ENCODE measurements around the gene ORC6. TPM values are rescaled to one million over a fixed set of nuclear protein-coding genes. Genes with fewer than 3 reads are reported as not detected.

The ORC6 gene
- total and polyA plus RNA-seq, 4 experiments from 2014 or later: 0.30 to 3.3 (median 1.7) TPM

- H3K9me3 Mint-ChIP-seq: no peaks in the 10 kb centered on the region
- no peaks in the 10 kb centered on the region for H3K9me3 ChIP-seq (ENCODE audit: control insufficient read depth in 1 of 2, low read length in 2 of 2)
- no peak overlapping the region for H3K4me3 ChIP-seq (ENCODE audit: low read length in 2 of 2)
- ChIA-PET POLR2A (ENCODE audit: partially characterized antibody) (no interaction called here), CTCF (ENCODE audit: partially characterized antibody) (no interaction called here)
- no peaks in the 10 kb centered on the region for H3K4me1 ChIP-seq (ENCODE audit: insufficient read depth, low read length)
- no peak for DNase-seq
- intact Hi-C loops (cut with micrococcal nuclease): no loop called here
- H3K4me3 Mint-ChIP-seq: no peak overlapping the region
- H3K27ac ChIP-seq (ENCODE audit: low read depth, low read length): no peak overlapping the region
- no peaks in the 10 kb centered on the region for H3K36me3 ChIP-seq (ENCODE audit: insufficient read depth, low read length)
- H3K36me3 Mint-ChIP-seq: no peaks in the 10 kb centered on the region
- H3K27me3 ChIP-seq (ENCODE audit: insufficient read depth, low read length): no peaks in the 10 kb centered on the region
- no peak overlapping the region for H3K27ac Mint-ChIP-seq
- H3K27me3 Mint-ChIP-seq: no peaks in the 10 kb centered on the region
- H3K4me1 Mint-ChIP-seq: no peaks in the 10 kb centered on the region
These were observed 24.2 kb downstream of the ORC6 start for GRCh38 chr16:46713634-46714033.

GRCh38 chr16:46714797-46715591, 25.5 kb downstream of the ORC6 start:
- Mint-ChIP-seq H3K4me3 (no peak overlapping the region), H3K9me3 (no peaks in the 10 kb centered on the region), H3K4me1 (no peaks in the 10 kb centered on the region), H3K27me3 (no peaks in the 10 kb centered on the region), H3K36me3 (no peaks in the 10 kb centered on the region), H3K27ac (no peak overlapping the region)
- intact Hi-C loops (cut with micrococcal nuclease): no loop called here
- no peaks in the 10 kb centered on the region for H3K4me1 ChIP-seq (ENCODE audit: insufficient read depth, low read length)
- ChIA-PET CTCF (ENCODE audit: partially characterized antibody) (no interaction called here), POLR2A (ENCODE audit: partially characterized antibody) (no interaction called here)
- DNase-seq: no peak
- no peaks in the 10 kb centered on the region for H3K27me3 ChIP-seq (ENCODE audit: insufficient read depth, low read length)
- no peaks in the 10 kb centered on the region for H3K36me3 ChIP-seq (ENCODE audit: insufficient read depth, low read length)
- no peak overlapping the region for H3K4me3 ChIP-seq (ENCODE audit: low read length in 2 of 2)
- H3K27ac ChIP-seq (ENCODE audit: low read depth, low read length): no peak overlapping the region
- H3K9me3 ChIP-seq (ENCODE audit: control insufficient read depth in 1 of 2, low read length in 2 of 2): no peaks in the 10 kb centered on the region

- H3K27ac Mint-ChIP-seq: no peak overlapping the region
- no peaks in the 10 kb centered on the region for H3K36me3 Mint-ChIP-seq
These were observed 26.4 kb downstream of the ORC6 start for GRCh38 chr16:46715769-46716305.

GRCh38 chr16:46717692-46718091, 28.2 kb downstream of the ORC6 start:
- Mint-ChIP-seq H3K4me1 (no peaks in the 10 kb centered on the region), H3K4me3 (no peak overlapping the region), H3K27me3 (no peaks in the 10 kb centered on the region), H3K36me3 (no peaks in the 10 kb centered on the region), H3K9me3 (no peaks in the 10 kb centered on the region), H3K27ac (no peak overlapping the region)
- DNase-seq: no peak
- POLR2A ChIA-PET (ENCODE audit: partially characterized antibody): no interaction called here
- intact Hi-C loops (cut with micrococcal nuclease): no loop called here
- Histone ChIP-seq H3K4me3 (ENCODE audit: low read length in 2 of 2) (no peak overlapping the region), H3K27ac (ENCODE audit: low read depth, low read length) (no peak overlapping the region), H3K9me3 (ENCODE audit: control insufficient read depth in 1 of 2, low read length in 2 of 2) (no peaks in the 10 kb centered on the region), H3K36me3 (ENCODE audit: insufficient read depth, low read length) (no peaks in the 10 kb centered on the region), H3K27me3 (ENCODE audit: insufficient read depth, low read length) (no peaks in the 10 kb centered on the region), H3K4me1 (ENCODE audit: insufficient read depth, low read length) (no peaks in the 10 kb centered on the region)
- CTCF ChIA-PET (ENCODE audit: partially characterized antibody): no interaction called here

More at GRCh38 chr16:46715769-46716305, 26.4 kb downstream of the ORC6 start:
- Mint-ChIP-seq H3K27me3 (no peaks in the 10 kb centered on the region), H3K4me1 (no peaks in the 10 kb centered on the region), H3K4me3 (no peak overlapping the region), H3K9me3 (no peaks in the 10 kb centered on the region)
- POLR2A ChIA-PET (ENCODE audit: partially characterized antibody): no interaction called here
- CTCF ChIA-PET (ENCODE audit: partially characterized antibody): no interaction called here
- DNase-seq: no peak
- no peaks in the 10 kb centered on the region for H3K27me3 ChIP-seq (ENCODE audit: insufficient read depth, low read length)
- intact Hi-C loops (cut with micrococcal nuclease): no loop called here
- no peaks in the 10 kb centered on the region for H3K36me3 ChIP-seq (ENCODE audit: insufficient read depth, low read length)
- H3K4me3 ChIP-seq (ENCODE audit: low read length in 2 of 2): no peak overlapping the region
- H3K27ac ChIP-seq (ENCODE audit: low read depth, low read length): no peak overlapping the region
- no peaks in the 10 kb centered on the region for H3K4me1 ChIP-seq (ENCODE audit: insufficient read depth, low read length)
- H3K9me3 ChIP-seq (ENCODE audit: control insufficient read depth in 1 of 2, low read length in 2 of 2): no peaks in the 10 kb centered on the region

- no peaks in the 10 kb centered on the region for H3K9me3 Mint-ChIP-seq
- H3K36me3 Mint-ChIP-seq: no peaks in the 10 kb centered on the region
- H3K27me3 ChIP-seq (ENCODE audit: insufficient read depth, low read length): no peaks in the 10 kb centered on the region
- H3K9me3 ChIP-seq (ENCODE audit: control insufficient read depth in 1 of 2, low read length in 2 of 2): no peaks in the 10 kb centered on the region
- DNase-seq: no peak
- ChIA-PET POLR2A (ENCODE audit: partially characterized antibody) (no interaction called here), CTCF (ENCODE audit: partially characterized antibody) (no interaction called here)
- no peaks in the 10 kb centered on the region for H3K4me1 Mint-ChIP-seq
- H3K4me3 ChIP-seq (ENCODE audit: low read length in 2 of 2): no peak overlapping the region
- no peaks in the 10 kb centered on the region for H3K4me1 ChIP-seq (ENCODE audit: insufficient read depth, low read length)
- no peak overlapping the region for H3K27ac ChIP-seq (ENCODE audit: low read depth, low read length)
- no peaks in the 10 kb centered on the region for H3K36me3 ChIP-seq (ENCODE audit: insufficient read depth, low read length)
- intact Hi-C loops (cut with micrococcal nuclease): no loop called here
- no peak overlapping the region for H3K27ac Mint-ChIP-seq
- H3K27me3 Mint-ChIP-seq: no peaks in the 10 kb centered on the region
- H3K4me3 Mint-ChIP-seq: no peak overlapping the region
These were observed 28.8 kb downstream of the ORC6 start for GRCh38 chr16:46718214-46718613.

GRCh38 chr16:46719528-46719927, 30.1 kb downstream of the ORC6 start:
- H3K27me3 ChIP-seq (ENCODE audit: insufficient read depth, low read length): no peaks in the 10 kb centered on the region
- H3K27me3 Mint-ChIP-seq: no peaks in the 10 kb centered on the region
- no peak overlapping the region for H3K27ac Mint-ChIP-seq
- no peaks in the 10 kb centered on the region for H3K9me3 ChIP-seq (ENCODE audit: control insufficient read depth in 1 of 2, low read length in 2 of 2)
- CTCF ChIA-PET (ENCODE audit: partially characterized antibody): no interaction called here
- peaks cover 0 to 3% (median 0%) of the 10 kb centered on the region in 8 donors for H3K9me3 Mint-ChIP-seq
- no peak overlapping the region for H3K27ac ChIP-seq (ENCODE audit: low read depth, low read length)
- H3K4me1 ChIP-seq (ENCODE audit: insufficient read depth, low read length): no peaks in the 10 kb centered on the region
- no peaks in the 10 kb centered on the region for H3K4me1 Mint-ChIP-seq
- H3K36me3 ChIP-seq (ENCODE audit: insufficient read depth, low read length): no peaks in the 10 kb centered on the region
- intact Hi-C loops (cut with micrococcal nuclease): no loop called here
- H3K4me3 Mint-ChIP-seq: no peak overlapping the region
- POLR2A ChIA-PET (ENCODE audit: partially characterized antibody): no interaction called here
- no peaks in the 10 kb centered on the region for H3K36me3 Mint-ChIP-seq
- H3K4me3 ChIP-seq (ENCODE audit: low read length in 2 of 2): no peak overlapping the region
- no peak for DNase-seq

- Mint-ChIP-seq H3K9me3 (peaks cover 0 to 10% (median 6%) of the 10 kb centered on the region in 8 donors), H3K36me3 (no peaks in the 10 kb centered on the region), H3K4me3 (no peak overlapping the region), H3K27me3 (no peaks in the 10 kb centered on the region), H3K4me1 (no peaks in the 10 kb centered on the region), H3K27ac (peak overlapping the region in 1 of 7 donors; percentile 29)
- H3K4me1 ChIP-seq (ENCODE audit: insufficient read depth, low read length): no peaks in the 10 kb centered on the region
- H3K4me3 ChIP-seq (ENCODE audit: low read length in 2 of 2): no peak overlapping the region
- H3K27me3 ChIP-seq (ENCODE audit: insufficient read depth, low read length): no peaks in the 10 kb centered on the region
- intact Hi-C loops (cut with micrococcal nuclease): no loop called here
- H3K36me3 ChIP-seq (ENCODE audit: insufficient read depth, low read length): no peaks in the 10 kb centered on the region
- POLR2A ChIA-PET (ENCODE audit: partially characterized antibody): no interaction called here
- H3K27ac ChIP-seq (ENCODE audit: low read depth, low read length): no peak overlapping the region
- no peak for DNase-seq
- CTCF ChIA-PET (ENCODE audit: partially characterized antibody): interaction anchor here (0.6 kb wide), 1 partner anchor 1595 kb away, joined by 3 read pairs; no protein-coding TSS in a partner anchor
- H3K9me3 ChIP-seq (ENCODE audit: control insufficient read depth in 1 of 2, low read length in 2 of 2): no peaks in the 10 kb centered on the region
These were observed 31.2 kb downstream of the ORC6 start for GRCh38 chr16:46720619-46721018.
